IgD-negative memory B cell (primary cell): ENCODE measurements around the gene ERICH6. TPM values are rescaled to one million over a fixed set of nuclear protein-coding genes. Genes with fewer than 3 reads are reported as not detected.
A peak's percentile ranks its signal among the peaks of the same experiment; 100 is the strongest.

ENCODE experiments used
- H3K27ac Mint-ChIP-seq, 3 donors: one replicate each; pipeline ENCODE4 v1.8.0; 2020 to 2022; ENCODE audit warnings: mild to moderate bottlenecking in 3 of 3, mixed read lengths in 3 of 3, moderate library complexity in 1 of 3
- H3K27me3 Mint-ChIP-seq: one replicate; pipeline ENCODE4 v1.8.0; 2021; ENCODE audit warnings: mixed read lengths
- H3K36me3 Mint-ChIP-seq: one replicate; pipeline ENCODE4 v1.8.0; 2020; ENCODE audit warnings: mild to moderate bottlenecking, mixed read lengths
- H3K4me1 Mint-ChIP-seq, 3 donors: one replicate each; pipeline ENCODE4 v1.8.0; 2020 to 2022; ENCODE audit warnings: mixed read lengths in 3 of 3, mild to moderate bottlenecking in 1 of 3
- H3K4me3 Mint-ChIP-seq, 4 donors: one replicate each; pipeline ENCODE4 v1.8.0; 2020 to 2022; ENCODE audit warnings: mild to moderate bottlenecking in 4 of 4, mixed read lengths in 4 of 4, moderate library complexity in 3 of 4
- H3K9me3 Mint-ChIP-seq, 3 donors: one replicate each; pipeline ENCODE4 v1.8.0; 2020 to 2021; ENCODE audit warnings: mixed read lengths in 3 of 3, mild to moderate bottlenecking in 1 of 3
- polyA plus RNA-seq: library from polyadenylated mRNA; unstranded; fragments of 300-500 nt; fragmentation: Illumina TruSeq; gene quantifications from one replicate; pipeline ENCODE4 v1.2.3, GENCODE V29; 2021

Gene ERICH6
- polyA plus RNA-seq, 1 donor from 2014 or later = 0.41 TPM

DNA sequence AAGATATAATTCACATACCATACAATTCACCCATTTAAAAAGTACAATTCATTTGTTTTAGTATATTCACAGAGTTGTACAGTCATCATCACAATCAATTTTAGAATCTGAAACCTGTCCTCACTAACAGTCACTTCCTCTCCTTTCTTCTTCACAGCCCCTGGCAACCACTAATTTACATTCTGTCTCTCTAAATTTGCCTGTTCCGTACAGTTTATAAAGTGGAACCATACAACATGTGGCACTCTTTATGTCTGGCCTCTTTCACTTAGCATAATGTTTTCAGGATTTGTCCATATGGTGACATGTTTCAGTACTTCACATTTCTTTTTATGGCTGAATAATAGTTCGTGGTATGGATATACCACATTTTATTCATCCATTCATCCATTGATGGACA is 22.7 kb downstream of the ERICH6 start:
- H3K27me3 Mint-ChIP-seq = peaks cover 3% of the 10 kb centered on the region
- peak overlapping the region in 3 of 4 donors; percentile 51 to 87 (median 64) for H3K4me3 Mint-ChIP-seq
- no peaks in the 10 kb centered on the region for H3K36me3 Mint-ChIP-seq
- H3K4me1 Mint-ChIP-seq = peaks cover 18 to 22% (median 20%) of the 10 kb centered on the region in 3 donors
- H3K27ac Mint-ChIP-seq = no peak overlapping the region
- H3K9me3 Mint-ChIP-seq = peaks cover 2 to 4% (median 4%) of the 10 kb centered on the region in 3 donors

DNA sequence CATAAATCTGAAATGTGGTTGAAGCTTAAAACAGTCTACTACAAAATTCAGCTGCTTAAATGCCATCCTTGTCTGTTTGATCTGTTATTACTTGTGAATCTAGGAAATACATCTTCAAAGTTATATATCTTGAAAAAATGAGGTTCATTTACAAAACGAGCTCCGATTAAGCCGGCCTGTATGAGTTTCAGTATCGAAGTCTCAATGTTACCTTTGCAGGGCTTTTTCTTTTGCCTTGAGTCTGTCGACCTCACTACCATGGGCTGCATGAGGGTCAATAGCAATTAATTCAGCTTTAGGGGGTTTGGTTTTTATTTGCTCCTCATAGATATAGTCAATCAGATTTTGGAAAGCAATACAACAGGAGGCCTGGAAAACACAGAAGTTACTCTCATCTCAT is 23.2 kb downstream of the ERICH6 start:
- Mint-ChIP-seq H3K4me3 (peak overlapping the region in 2 of 4 donors; percentile 64 to 87), H3K27ac (no peak overlapping the region), H3K36me3 (no peaks in the 10 kb centered on the region)

DNA sequence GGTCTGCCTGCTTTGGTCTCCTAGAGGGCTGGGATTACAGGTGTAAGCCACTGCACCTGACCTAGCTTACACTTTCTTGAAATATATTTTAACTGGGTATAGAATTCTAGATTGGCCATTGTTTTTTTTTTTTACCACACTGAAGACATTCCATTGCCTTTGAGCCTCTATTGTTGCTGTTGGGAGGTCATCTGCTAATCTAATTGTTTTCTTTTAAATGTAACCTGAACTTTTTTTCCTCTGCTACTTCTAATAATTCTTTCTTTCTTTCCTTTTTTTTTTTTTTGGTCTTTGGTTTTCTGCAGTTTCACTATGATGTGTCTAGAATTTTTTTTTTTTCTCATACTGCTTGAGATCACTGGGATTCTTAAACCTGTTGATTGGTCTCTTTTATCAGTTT is 28.1 kb downstream of the ERICH6 start:
- no peaks in the 10 kb centered on the region for H3K36me3 Mint-ChIP-seq
- H3K4me1 Mint-ChIP-seq = peaks cover 3 to 7% (median 5%) of the 10 kb centered on the region in 3 donors
- no peaks in the 10 kb centered on the region for H3K27me3 Mint-ChIP-seq
- H3K9me3 Mint-ChIP-seq = peaks cover 2 to 12% (median 10%) of the 10 kb centered on the region in 3 donors
- no peak overlapping the region for H3K4me3 Mint-ChIP-seq
- H3K27ac Mint-ChIP-seq = no peak overlapping the region

More for the DNA sequence above, 23.2 kb downstream of the ERICH6 start:
- Mint-ChIP-seq H3K27me3 (peaks cover 3% of the 10 kb centered on the region), H3K4me1 (peaks cover 18 to 22% (median 20%) of the 10 kb centered on the region in 3 donors), H3K9me3 (peaks cover 2 to 9% (median 8%) of the 10 kb centered on the region in 3 donors)

DNA sequence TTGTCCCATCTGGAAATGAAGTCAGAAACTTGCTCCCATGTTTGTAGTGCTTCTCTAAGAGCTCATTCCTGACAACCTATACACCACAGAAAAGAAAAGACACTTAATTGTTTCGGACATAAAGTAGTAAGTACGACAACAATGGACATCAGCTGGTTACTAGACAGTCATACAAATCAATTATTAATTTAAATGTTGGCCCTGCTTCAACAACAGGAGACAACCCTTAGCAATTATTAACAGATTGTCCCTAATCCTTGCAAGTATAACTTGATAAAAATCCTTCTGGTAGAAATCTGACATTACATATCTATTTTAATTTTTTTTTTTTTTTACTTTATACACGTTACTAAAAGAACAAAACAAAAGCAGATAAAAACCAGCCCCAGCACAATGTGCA is 29.8 kb downstream of the ERICH6 start:
- H3K27me3 Mint-ChIP-seq = no peaks in the 10 kb centered on the region
- peaks cover 2 to 12% (median 10%) of the 10 kb centered on the region in 3 donors for H3K9me3 Mint-ChIP-seq
- no peak overlapping the region for H3K4me3 Mint-ChIP-seq
- no peaks in the 10 kb centered on the region for H3K36me3 Mint-ChIP-seq
- H3K4me1 Mint-ChIP-seq = peaks cover 0 to 2% (median 0%) of the 10 kb centered on the region in 3 donors
- no peak overlapping the region for H3K27ac Mint-ChIP-seq

DNA sequence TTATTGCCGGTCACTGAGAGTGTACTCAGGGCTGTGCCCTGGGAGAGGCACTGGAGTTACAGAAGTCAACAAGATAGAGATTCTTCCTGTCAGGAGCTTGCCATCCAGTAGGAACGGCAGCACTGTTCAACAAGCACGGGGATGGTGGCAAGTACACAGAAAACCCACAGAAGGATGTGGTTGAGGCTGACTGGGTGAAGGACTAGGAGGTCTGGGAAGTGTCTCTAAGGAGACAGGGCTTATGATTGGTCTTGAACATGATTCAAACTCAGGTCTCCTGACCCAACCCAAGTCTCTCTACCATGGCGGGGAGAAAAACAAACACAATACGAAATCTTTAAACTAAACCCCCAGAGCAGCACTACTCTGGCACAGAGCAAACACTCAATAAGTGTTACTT is 37.6 kb downstream of the ERICH6 start:
- H3K36me3 Mint-ChIP-seq = peaks cover 3% of the 10 kb centered on the region
- no peak overlapping the region for H3K27ac Mint-ChIP-seq
- peaks cover 3% of the 10 kb centered on the region for H3K27me3 Mint-ChIP-seq
- H3K4me3 Mint-ChIP-seq = no peak overlapping the region
- no peaks in the 10 kb centered on the region for H3K9me3 Mint-ChIP-seq
- peaks cover 3 to 4% (median 4%) of the 10 kb centered on the region in 3 donors for H3K4me1 Mint-ChIP-seq

DNA sequence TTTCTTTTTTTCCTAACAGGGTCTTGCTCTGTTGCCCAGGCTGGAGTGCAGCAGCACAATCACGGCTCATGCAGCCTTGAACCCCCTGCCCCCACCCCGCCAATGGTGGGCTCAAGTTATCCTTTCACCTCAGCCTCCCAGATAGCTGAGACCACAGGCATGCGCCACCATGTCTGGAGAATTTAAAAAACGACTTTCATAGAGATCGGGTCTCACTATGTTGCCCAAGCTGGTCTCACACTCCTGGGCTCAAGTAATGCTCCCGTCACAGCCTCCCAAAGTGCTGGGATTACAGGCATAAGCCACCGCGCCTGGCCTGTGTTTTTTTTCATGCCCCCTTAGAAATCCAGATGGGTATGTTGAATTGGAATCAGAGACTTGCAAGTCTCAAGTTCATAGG is 40.3 kb downstream of the ERICH6 start:
- H3K4me3 Mint-ChIP-seq = no peak overlapping the region
- no peaks in the 10 kb centered on the region for H3K9me3 Mint-ChIP-seq
- H3K4me1 Mint-ChIP-seq = peaks cover 3 to 5% (median 4%) of the 10 kb centered on the region in 3 donors
- H3K27ac Mint-ChIP-seq = no peak overlapping the region
- H3K27me3 Mint-ChIP-seq = peaks cover 3% of the 10 kb centered on the region
- peaks cover 4% of the 10 kb centered on the region for H3K36me3 Mint-ChIP-seq

DNA sequence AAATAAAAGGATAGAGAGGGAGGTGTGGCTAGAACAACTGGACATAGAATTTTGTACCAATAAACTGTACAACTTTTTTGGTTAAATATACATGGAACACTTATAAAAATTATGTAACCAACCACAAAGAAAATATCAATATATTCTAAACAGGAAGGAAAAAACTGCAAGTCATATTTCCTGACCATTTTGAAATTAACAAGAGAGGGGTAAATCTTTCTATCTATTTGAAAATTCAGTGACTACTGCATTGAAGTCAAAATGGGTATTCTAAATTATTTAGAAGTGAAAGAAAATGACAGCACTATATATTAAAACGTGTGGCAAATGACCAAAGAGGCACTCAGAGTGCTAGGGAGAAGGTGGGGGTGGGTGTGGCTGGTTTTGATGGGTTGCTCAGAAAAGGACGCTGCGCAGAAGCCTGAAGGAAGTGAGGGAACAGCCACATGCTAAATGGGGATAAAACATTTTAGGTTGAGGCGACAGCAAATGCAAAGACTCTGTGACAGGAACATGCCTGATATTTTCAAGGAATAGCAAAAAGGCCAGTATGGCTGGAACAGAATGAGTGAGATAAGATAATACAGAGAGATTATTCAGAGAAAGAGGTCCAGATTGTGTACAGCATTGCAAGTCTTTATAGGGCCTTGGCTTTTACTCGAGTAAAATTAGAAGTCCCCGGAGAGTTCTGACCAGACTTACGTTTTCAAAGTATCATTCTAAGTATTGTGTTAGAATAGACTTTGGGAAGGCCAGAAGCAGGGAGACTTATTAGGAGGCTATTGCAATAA is 41.1 kb downstream of the ERICH6 start:
- Mint-ChIP-seq H3K4me1 (peaks cover 3 to 5% (median 4%) of the 10 kb centered on the region in 3 donors), H3K36me3 (peaks cover 5% of the 10 kb centered on the region), H3K27me3 (peaks cover 3% of the 10 kb centered on the region), H3K9me3 (no peaks in the 10 kb centered on the region), H3K27ac (no peak overlapping the region), H3K4me3 (no peak overlapping the region)

DNA sequence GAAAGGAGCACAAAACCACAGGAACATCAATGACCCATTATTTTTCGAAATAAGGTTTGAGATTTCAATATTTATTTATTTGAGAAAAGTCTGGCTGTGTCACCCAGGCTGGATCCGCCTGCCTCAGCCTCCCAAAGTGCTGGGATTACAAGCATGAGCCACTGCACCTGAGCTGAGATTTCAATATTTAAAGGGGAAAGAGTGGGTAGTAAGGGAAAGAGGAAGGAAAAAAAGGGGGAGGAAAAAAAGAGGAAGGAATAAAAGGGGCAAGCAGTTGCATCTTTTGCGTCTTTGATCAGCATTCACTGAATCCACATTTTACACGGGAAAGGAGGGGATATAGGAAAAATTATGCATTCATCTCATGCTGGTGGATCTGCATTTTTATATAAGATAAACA is 47.4 kb downstream of the ERICH6 start:
- H3K27me3 Mint-ChIP-seq = no peaks in the 10 kb centered on the region
- no peaks in the 10 kb centered on the region for H3K9me3 Mint-ChIP-seq
- no peak overlapping the region for H3K4me3 Mint-ChIP-seq
- H3K36me3 Mint-ChIP-seq = peaks cover 2% of the 10 kb centered on the region
- H3K4me1 Mint-ChIP-seq = peaks cover 0 to 4% (median 3%) of the 10 kb centered on the region in 3 donors
- no peak overlapping the region for H3K27ac Mint-ChIP-seq

DNA sequence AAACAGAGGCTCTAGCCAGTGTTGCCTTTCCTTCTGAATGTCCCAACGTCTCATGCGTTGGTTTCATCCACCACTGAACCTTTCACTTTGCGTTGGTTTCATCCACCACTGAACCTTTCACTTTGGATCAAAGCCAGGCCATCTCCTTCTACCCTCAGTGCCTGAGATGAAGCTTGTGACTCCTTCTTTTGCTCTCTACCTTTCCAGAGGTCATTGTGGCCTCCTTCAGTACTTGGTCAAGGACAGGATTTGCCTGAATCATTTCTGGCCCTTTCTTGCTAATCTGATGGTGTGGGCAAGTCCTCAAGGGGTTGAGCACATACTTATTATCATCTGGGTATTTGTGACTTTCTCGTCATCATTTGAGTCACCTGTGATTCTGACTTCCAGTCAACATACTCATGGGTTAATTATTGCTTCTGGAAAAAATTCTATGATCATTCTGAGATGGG is 50.6 kb downstream of the ERICH6 start:
- Mint-ChIP-seq H3K27ac (no peak overlapping the region), H3K9me3 (no peaks in the 10 kb centered on the region), H3K4me1 (peaks cover 0 to 3% (median 2%) of the 10 kb centered on the region in 3 donors), H3K27me3 (no peaks in the 10 kb centered on the region), H3K4me3 (no peak overlapping the region), H3K36me3 (no peaks in the 10 kb centered on the region)

DNA sequence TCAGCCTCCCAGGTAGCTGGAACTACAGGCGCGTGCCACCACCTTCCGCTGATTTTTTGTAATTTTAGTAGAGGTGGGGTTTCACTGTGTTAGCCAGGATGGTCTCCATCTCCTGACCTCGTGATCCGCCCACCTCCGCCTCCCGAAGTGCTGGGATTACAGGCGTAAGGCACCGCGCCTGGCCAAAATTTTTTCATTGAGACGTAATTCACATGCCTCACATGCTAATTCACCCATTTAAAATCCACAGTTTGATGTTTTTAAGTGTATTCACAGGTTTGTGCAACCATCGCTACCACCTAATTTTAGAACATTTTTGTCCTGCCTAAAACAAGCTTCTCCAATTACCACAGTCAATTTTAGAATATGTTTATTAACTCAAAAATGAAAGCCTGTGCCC is 63.5 kb downstream of the ERICH6 start:
- Mint-ChIP-seq H3K9me3 (peaks cover 0 to under 1% (median 0%) of the 10 kb centered on the region in 3 donors), H3K27me3 (peaks cover 5% of the 10 kb centered on the region), H3K36me3 (peaks cover 5% of the 10 kb centered on the region), H3K27ac (no peak overlapping the region), H3K4me3 (no peak overlapping the region), H3K4me1 (peaks cover 3 to 9% (median 8%) of the 10 kb centered on the region in 3 donors)

DNA sequence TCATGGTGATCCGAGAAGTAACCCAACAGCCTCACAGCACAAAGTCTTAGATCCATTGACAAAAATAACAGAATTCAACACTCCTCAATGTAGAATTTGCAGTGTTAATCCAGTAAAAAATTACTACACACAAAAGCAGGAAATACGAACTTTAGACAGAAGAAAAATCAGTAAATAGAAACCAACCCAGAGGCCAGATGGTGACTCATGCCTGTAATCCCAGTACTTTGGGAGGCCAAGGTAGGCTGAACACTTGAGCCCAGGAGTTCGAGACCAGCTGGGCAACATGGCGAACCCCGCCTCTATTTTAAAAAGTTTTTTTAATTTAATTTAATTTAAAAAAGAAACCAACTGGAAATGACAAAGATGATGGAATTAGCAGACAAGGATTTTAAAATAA is 64.5 kb downstream of the ERICH6 start:
- H3K27me3 Mint-ChIP-seq = peaks cover 5% of the 10 kb centered on the region
- peak overlapping the region in 1 of 3 donors; percentile 63 for H3K27ac Mint-ChIP-seq
- H3K9me3 Mint-ChIP-seq = no peaks in the 10 kb centered on the region
- no peak overlapping the region for H3K4me3 Mint-ChIP-seq
- peaks cover 8 to 16% (median 10%) of the 10 kb centered on the region in 3 donors for H3K4me1 Mint-ChIP-seq
- H3K36me3 Mint-ChIP-seq = peaks cover 5% of the 10 kb centered on the region

DNA sequence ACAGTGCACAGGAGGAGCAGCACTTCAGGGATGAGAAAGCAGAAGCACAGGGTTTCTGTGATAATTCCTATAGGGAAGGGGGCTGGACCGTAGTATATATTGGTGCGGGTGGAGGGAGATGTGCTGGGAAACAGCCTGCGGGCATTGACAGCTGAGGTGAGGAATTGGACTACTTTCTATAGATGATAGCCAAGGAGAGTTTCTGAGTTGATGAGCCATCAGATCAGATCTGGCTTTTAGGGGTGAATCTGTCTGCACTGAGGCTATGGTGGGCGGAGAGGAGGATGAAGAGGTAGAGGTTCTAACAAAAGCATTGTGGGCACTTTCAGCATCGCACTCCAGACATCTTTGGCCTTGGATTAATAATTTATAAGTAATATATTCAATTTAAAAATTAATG is 67.5 kb downstream of the ERICH6 start:
- Mint-ChIP-seq H3K4me3 (no peak overlapping the region), H3K9me3 (no peaks in the 10 kb centered on the region), H3K27ac (peak overlapping the region in 1 of 3 donors; percentile 26)

DNA sequence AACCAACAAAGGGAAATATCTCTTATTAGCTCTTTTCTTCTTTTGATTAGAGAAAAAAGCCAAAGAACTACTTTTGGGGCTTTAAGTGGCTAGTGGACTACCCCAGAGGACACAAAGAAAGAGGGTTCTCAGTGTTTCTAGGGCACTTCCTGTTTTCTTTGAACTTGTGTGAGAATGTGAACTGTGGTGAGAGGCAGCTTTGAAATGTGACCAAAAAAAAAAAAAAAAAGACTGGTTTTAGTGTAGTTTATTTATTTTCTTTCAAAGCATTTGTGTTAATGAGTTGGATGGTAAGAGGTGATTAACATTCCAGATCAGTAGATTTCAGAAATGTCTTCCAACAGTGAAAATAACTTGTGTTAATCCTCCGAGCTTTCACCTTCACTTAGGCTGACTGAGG is 68.2 kb downstream of the ERICH6 start:
- peak overlapping the region in 1 of 3 donors; percentile 2 for H3K27ac Mint-ChIP-seq
- H3K9me3 Mint-ChIP-seq = no peaks in the 10 kb centered on the region
- no peaks in the 10 kb centered on the region for H3K27me3 Mint-ChIP-seq
- H3K4me3 Mint-ChIP-seq = peak overlapping the region in 1 of 4 donors; percentile 51
- peaks cover 13 to 20% (median 15%) of the 10 kb centered on the region in 3 donors for H3K4me1 Mint-ChIP-seq
- H3K36me3 Mint-ChIP-seq = no peaks in the 10 kb centered on the region

More for the DNA sequence above, 67.5 kb downstream of the ERICH6 start:
- H3K36me3 Mint-ChIP-seq = no peaks in the 10 kb centered on the region
- H3K27me3 Mint-ChIP-seq = no peaks in the 10 kb centered on the region
- peaks cover 13 to 20% (median 15%) of the 10 kb centered on the region in 3 donors for H3K4me1 Mint-ChIP-seq

DNA sequence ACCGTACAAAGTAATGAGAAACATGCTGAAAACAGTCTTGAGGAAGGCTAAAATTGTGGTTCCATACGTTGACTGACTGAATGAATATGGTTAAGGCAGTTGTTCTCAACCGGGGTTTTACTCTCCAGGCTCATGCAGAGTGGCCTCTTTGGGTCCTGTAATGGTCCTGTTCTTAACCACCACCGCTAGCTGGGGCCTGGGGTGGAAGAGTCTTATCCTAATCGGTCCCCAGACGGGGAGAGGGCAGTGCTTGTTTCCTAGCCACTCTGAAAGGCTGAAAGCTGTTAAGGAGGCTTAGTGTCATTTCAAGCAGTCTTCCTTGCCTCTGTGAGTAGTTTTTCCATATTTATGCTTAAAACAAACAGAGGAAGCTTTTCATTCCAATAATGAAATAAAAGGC is 68.6 kb downstream of the ERICH6 start:
- peaks cover 13 to 20% (median 15%) of the 10 kb centered on the region in 3 donors for H3K4me1 Mint-ChIP-seq
- H3K27me3 Mint-ChIP-seq = no peaks in the 10 kb centered on the region
- H3K27ac Mint-ChIP-seq = peak overlapping the region in 1 of 3 donors; percentile 2
- peak overlapping the region in 1 of 4 donors; percentile 51 for H3K4me3 Mint-ChIP-seq
- H3K9me3 Mint-ChIP-seq = no peaks in the 10 kb centered on the region
- H3K36me3 Mint-ChIP-seq = no peaks in the 10 kb centered on the region

DNA sequence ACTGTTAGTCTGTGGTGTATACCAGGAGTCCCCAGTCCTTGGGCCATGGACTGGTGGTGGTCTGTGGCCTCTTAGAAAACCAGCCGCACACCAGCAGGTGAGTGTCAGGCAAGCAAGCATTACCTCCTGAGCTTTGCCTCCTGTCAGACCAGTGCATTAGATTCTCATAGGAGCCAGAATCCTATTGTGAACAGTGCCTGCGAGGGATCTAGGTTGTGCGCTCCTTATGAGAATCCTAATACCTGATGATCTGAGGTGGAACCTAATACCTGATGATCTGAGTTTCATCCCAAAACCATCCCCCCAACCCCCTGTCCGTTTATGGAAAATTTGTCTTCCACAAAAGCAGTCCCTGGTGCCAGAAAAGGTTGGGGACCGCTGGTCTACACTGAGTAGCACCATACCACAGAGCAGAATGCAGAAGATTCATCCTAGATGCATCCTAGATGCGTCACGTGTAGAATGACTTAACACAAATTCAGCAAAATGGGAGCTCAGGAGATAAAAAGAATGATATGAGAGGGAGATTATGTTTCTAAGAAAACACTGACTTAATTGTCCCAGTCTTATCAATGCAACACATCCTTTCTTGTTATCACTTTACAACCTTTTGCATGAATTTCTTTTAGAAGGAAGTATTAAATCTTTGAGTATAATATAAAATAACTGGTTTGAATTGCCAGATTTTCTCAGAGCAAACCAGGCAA is 72.1 kb downstream of the ERICH6 start:
- Mint-ChIP-seq H3K9me3 (no peaks in the 10 kb centered on the region), H3K27ac (peak overlapping the region in 1 of 3 donors; percentile 29), H3K4me3 (no peak overlapping the region)

More for the DNA sequence above, 72.1 kb downstream of the ERICH6 start:
- Mint-ChIP-seq H3K36me3 (peaks cover 3% of the 10 kb centered on the region), H3K27me3 (no peaks in the 10 kb centered on the region), H3K4me1 (peaks cover 14 to 20% (median 15%) of the 10 kb centered on the region in 3 donors)
